Stimulated activated CD8-positive, alpha-beta memory T cell treated with anti-CD3 and anti-CD28 coated beads, Interleukin-7, amount 100 ng/mL, for 1 hour (primary cell): ENCODE measurements around the gene SLC38A1.
"Not testable (repeated sequence)": the region's sequence is repeated elsewhere in the genome, so short reads cannot be mapped to it uniquely, and the experiment has no call there.

Source experiments
- DNase-seq, 2 donors: peaks; one replicate each; pipeline ENCODE4 v3.0.0-alpha.2; 2020; ENCODE audit warnings: low read depth in 2 of 2

Gene SLC38A1

GRCh38 chr12:46208370-46208769, 60.5 kb downstream of the SLC38A1 start:
- no peak for DNase-seq

- no peak for DNase-seq
Observed at GRCh38 chr12:46207644-46208043, 61.2 kb downstream of the SLC38A1 start.

GRCh38 chr12:46206471-46206870, 62.4 kb downstream of the SLC38A1 start:
- DNase-seq = no peak

GRCh38 chr12:46205294-46205693, 63.5 kb downstream of the SLC38A1 start:
- no peak for DNase-seq

GRCh38 chr12:46201284-46201789, 67.5 kb downstream of the SLC38A1 start:
- DNase-seq = no peak

- no peak for DNase-seq
Observed at GRCh38 chr12:46200551-46200950, 68.3 kb downstream of the SLC38A1 start.

GRCh38 chr12:46198913-46199312, 69.9 kb downstream of the SLC38A1 start:
- DNase-seq = no peak

- no peak for DNase-seq
Observed at GRCh38 chr12:46197883-46198282, 71.0 kb downstream of the SLC38A1 start.

- DNase-seq = not testable (repeated sequence)
Observed at GRCh38 chr12:46190533-46190932, 78.3 kb downstream of the SLC38A1 start.

- DNase-seq = no peak
Observed at GRCh38 chr12:46188170-46188569, 80.7 kb downstream of the SLC38A1 start.

GRCh38 chr12:46187023-46187422, 81.8 kb downstream of the SLC38A1 start:
- no peak for DNase-seq

- no peak for DNase-seq
Observed at GRCh38 chr12:46186088-46186487, 82.8 kb downstream of the SLC38A1 start.

GRCh38 chr12:46185686-46186085, 83.2 kb downstream of the SLC38A1 start:
- DNase-seq = no peak

GRCh38 chr12:46184798-46185595, 83.8 kb downstream of the SLC38A1 start:
- no peak for DNase-seq

- DNase-seq = no peak
Observed at GRCh38 chr12:46183112-46183511, 85.7 kb downstream of the SLC38A1 start.

- no peak for DNase-seq
Observed at GRCh38 chr12:46181465-46181864, 87.4 kb downstream of the SLC38A1 start.

GRCh38 chr12:46179693-46180452, 89.0 kb downstream of the SLC38A1 start:
- no peak for DNase-seq

- DNase-seq = no peak
Observed at GRCh38 chr12:46177837-46178608, 90.8 kb downstream of the SLC38A1 start.

GRCh38 chr12:46177025-46177424, 91.8 kb downstream of the SLC38A1 start:
- DNase-seq = no peak

GRCh38 chr12:46174919-46175318, 93.9 kb downstream of the SLC38A1 start:
- DNase-seq = no peak

GRCh38 chr12:46174061-46174662, 94.7 kb downstream of the SLC38A1 start:
- no peak for DNase-seq

GRCh38 chr12:46168426-46168825, 100.4 kb downstream of the SLC38A1 start:
- DNase-seq = no peak
